Endothelial cell of umbilical vein (primary cell): ENCODE measurements around the gene PTGDR2.

ENCODE experiments used
- CTCF ChIP-seq, 2 donors: IDR thresholded peaks; 1 replicate in 1 of 2; 2 replicates in 1 of 2; pipeline ENCODE4 v1.5.1; 2011; ENCODE audit warnings: low read length in 2 of 2, mild to moderate bottlenecking in 2 of 2, moderate library complexity in 2 of 2, control low read depth in 1 of 2, inconsistent platforms in 1 of 2, low read depth in 1 of 2; ENCODE audit not compliant: insufficient read depth in 1 of 2; ENCODE audit errors: extremely low read depth in 1 of 2
- POLR2A ChIP-seq: IDR thresholded peaks from 2 replicates; pipeline ENCODE4 v1.6.1; 2012; ENCODE audit warnings: low read depth, mild to moderate bottlenecking, control low read depth, low read length

DNA sequence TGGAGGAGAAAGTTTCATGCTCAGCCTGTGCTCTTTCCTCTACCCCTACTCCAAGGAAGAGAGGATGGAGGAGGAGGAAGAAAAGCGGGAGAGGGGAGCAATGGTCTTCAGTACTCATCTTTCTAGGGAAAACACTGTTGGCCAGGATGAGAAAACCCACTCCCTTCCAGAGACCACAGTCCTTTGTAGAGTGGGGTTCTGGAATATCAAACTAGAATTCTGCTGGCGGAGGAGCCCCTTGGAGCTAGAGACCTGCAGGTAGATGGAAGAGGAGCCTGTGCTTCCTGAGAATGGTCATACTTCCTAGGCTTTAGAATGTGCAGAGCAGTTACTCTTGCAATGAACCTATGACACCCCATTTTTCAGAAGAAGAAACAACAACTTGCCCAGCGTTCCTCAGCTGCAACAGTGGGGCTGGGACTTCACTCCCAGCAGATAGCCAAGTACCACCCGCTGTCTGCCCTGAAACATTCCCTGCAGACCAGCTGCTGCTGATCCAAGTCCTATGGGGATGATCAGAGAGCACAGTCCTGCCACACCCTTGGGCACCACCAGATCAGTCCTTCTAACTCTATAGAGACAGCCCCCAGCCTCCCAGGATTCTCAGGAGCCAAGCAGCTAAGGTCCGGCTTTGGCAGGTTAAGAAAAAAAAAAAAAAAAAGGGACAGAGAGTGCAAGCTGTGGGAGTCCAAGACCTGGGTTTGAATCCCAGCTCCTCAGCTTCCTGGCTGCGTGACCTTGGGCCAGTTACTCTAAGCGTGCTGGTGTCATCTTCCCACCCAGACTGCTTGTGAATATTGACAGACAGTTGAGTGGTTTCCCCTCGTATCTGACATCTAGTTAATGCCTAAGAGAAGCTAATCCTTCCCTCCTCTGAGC, 664 bp downstream of the PTGDR2 start:
- TF ChIP-seq CTCF (IDR thresholded peaks at IDR 0.05; ENCODE audit: extremely low read depth in 1 of 2, insufficient read depth in 1 of 2, low read depth in 1 of 2, low read length in 2 of 2) (no peak), POLR2A (no peak)
